HG03432 (cell line): ENCODE measurements around the gene STX7.
"Not testable (repeated sequence)": the region's sequence is repeated elsewhere in the genome, so short reads cannot be mapped to it uniquely, and the experiment has no call there.

ENCODE experiments used
- ATAC-seq: cut with Tn5 transposase; IDR thresholded peaks from one replicate; pipeline ENCODE4 v1.9.1; 2021; ENCODE audit warnings: mild to moderate bottlenecking, moderate library complexity; ENCODE audit not compliant: unreplicated experiment

STX7 gene, protein sequence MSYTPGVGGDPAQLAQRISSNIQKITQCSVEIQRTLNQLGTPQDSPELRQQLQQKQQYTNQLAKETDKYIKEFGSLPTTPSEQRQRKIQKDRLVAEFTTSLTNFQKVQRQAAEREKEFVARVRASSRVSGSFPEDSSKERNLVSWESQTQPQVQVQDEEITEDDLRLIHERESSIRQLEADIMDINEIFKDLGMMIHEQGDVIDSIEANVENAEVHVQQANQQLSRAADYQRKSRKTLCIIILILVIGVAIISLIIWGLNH

GRCh38 chr6:132512638-132513632 is at the start of gene STX7:
TSS of gene STX7 (minus strand) at chr6:132513116. CDS start at chr6:132503530, 9,586 bp downstream.
- peak; percentile 94 for ATAC-seq

- ATAC-seq, result not testable (repeated sequence)
Measured at GRCh38 chr6:132560087-132560486, 47.2 kb upstream of the STX7 start.

DNA sequence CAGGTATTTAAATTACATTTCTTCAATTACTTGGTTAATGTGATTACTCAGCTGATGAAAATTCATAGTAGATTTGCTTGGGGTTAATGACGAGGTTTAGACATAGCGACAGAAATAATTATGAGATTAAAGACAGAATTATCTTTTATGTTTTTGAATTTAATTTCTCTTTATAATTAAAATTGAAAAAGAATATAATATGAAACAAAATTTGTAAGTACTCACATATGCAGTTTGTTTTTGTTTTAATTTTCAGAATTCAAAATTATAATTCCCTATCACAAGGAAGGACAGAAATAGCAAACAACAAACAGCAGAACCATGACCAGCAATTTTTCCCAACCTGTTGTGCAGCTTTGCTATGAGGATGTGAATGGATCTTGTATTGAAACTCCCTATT is 39.5 kb upstream of the STX7 start, which contains the start of gene TAAR8:
Gene TAAR8, plus strand, starts transcription at position 301 of the 400 bp plus-strand sequence. Its CDS starts 21 bp downstream, at position 322.
- no peak for ATAC-seq

DNA sequence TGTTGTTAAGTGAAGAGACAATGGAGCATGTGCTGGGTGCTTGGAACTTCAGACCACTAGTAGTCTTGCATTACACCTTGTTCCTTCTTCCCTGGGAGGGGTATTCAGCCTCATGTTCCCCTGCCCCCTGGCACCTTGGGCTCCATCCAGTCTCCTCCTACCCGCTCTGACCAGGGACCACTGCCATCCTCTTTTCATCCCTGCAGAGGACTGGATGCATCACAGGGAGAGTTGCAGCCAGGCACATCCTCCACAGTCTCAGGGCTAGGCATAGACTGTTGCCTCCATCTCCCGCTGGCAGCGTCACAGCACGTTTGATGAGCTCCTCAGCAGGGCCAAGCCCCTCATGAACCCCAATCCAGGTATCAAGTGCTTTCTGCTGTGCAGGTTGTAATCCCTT is 38.3 kb upstream of the STX7 start:
- ATAC-seq, result no peak

DNA sequence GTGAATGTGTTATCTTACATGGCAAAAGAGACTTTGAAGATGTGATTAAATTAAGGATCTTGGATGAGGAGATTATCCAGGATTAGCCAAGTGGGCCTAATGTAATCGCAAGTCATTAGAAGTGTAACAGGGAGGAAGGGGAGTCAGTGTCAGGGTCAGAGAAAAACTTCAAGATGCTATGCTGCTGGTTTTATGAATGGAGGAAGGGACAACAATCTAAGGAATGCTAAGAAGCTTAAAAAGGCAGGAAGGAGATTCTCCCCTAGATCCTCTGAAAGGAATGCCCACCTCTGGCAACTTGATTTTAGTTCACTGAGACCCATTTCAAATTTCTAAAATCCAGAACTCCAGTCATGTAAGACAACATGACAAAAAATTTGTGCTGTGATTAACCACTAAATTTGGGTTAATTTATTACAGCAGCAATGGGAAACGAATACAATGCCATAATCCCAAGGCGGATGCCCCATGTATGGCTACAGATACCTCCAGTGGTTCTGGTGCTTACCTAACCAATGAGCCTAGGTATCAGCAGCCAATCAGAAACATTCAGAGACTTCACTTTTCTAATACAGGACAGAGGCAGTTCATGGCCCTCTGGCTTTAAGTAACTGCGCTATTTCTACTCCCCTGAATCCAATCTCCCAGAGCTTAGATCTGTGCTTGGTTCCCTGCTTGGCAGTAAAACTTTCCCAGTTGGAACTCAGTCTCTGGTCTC is 36.0 kb upstream of the STX7 start:
- ATAC-seq, result no peak

GRCh38 chr6:132544826-132545225 is 31.9 kb upstream of the STX7 start:
- ATAC-seq, result no peak

DNA sequence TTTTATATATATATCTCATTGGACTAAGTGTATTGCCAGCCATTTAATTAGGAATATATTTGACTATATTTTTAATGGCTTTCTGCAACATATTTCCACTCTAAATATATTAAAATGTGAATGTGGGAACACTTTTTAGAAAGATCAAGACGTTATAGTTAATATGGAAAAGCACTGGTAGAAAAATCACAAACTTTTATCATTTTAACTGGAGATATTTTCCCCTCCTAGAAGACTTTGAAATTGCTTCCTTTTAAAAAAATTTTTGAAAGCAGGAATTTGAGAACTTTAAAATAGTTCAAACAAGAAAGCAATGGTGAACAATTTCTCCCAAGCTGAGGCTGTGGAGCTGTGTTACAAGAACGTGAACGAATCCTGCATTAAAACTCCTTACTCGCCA is 25.1 kb upstream of the STX7 start, which contains the start of gene TAAR9:
Gene TAAR9, plus strand, starts transcription at position 301 of the 400 bp plus-strand sequence. Its CDS starts 13 bp downstream, at position 314.
- ATAC-seq, result no peak

DNA sequence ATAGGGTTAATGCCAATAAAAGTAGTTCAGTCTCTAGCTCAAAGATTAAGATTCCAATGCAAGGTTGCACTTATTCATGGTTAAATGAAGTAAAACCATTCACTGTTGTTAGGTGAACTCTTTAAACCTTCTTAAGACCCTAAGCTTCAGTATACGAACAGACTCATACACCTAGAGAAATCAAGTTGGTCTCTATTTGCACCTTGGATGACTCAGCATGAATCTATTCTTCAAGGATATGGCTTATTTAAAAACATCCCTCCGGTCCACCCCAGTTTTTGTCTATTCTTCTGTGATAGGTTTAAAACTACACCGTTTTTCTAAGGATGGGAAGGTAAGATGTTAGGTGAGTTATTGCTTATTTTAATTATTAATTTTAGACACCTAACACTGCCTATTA is 24.2 kb upstream of the STX7 start:
- no peak for ATAC-seq

DNA sequence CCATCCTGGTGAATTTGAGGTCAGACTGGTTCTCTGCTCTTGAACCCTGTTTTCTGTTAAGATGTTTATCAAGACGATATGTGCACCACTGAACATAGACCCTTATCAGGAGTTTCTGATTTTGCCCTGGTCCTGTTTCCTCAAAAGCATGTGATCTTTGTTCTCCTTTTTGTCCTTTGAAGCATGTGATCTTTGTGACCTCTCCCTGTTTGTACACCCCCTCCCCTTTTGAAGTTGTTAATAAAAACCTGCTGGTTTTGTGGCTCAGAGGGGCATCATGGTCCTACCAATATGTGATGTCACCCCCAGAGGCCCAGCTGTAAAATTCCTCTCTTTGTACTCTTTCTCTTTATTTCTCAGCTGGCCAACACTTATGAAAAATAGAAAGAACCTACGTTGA is 21.6 kb upstream of the STX7 start:
- ATAC-seq, result not testable (repeated sequence)

DNA sequence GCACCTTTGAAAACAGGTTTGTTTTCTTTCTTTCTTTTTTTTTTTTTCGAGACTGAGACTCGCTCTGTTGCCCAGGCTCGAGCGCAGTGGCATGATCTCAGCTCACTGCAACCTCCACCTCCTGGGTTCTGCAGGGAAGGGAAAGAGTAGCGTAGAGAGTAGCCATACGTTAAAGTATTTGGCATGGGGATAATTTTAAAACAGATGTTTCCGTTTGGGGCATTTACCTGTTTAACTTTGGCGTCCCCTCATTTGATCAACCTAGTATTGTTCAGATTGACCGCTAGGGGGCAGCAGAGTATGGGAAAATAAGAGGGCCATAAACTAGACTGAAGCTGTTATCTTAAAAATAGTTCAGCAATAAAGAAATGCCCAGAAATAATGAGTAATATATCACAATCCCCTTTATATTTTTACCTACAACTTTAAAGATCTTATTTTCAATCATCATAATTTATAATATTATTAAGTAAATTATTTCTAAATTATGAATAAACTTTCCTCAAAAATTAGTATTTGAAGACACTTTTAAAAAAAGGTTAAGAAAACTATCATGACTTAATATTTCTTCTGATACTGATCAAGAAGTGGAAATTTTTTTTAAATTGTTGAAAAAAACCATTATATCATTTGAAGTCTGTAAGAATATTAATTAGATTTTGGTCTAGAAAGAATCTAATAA is 17.5 kb upstream of the STX7 start:
- peak; percentile 93 for ATAC-seq

- ATAC-seq, result no peak
Measured at GRCh38 chr6:132527791-132528190, 14.9 kb upstream of the STX7 start.

GRCh38 chr6:132526461-132526860 is 13.5 kb upstream of the STX7 start:
- ATAC-seq, result no peak

DNA sequence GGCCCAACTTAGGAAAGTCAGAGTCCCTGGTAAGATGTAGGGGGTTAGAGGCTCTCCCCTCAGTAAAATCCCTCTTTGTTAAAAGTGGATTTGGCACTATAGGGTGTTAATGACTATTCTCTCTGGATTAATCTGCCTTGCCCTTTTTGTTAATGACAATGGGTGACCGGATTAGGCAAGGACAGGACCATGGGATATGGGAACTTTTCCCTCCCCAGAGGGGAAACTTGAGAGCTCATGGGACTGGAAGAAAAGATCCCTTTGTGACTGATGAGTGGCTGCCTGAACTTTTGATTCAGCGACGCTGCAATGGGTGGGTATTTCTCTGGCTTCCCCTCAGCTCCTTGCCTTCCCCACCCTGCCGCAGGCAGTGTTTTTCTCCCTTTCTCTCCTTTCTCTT is 12.9 kb upstream of the STX7 start:
- ATAC-seq, result no peak

DNA sequence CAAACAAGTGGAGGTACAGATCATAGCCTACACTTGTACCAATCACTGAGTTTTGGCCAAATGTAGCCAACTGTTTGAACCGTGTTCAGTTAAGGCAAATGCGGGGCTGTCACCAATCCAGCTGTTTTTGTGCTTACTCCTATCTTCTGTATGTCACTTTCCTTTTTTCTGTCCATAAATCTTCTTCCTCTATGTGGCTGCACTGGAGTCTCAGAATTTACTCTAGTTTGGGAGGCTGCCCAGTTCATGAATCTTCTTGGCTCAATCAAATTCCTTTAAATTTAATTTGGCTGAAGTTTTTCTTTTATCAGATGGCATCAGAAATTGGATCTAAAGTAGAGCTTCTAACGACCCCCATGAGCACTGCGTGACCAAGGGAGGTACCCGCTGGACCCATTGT is 11.7 kb upstream of the STX7 start:
- no peak for ATAC-seq

- no peak for ATAC-seq
Measured at GRCh38 chr6:132520953-132521352, 8.0 kb upstream of the STX7 start.

- ATAC-seq, result no peak
Measured at GRCh38 chr6:132515386-132515785, 2.5 kb upstream of the STX7 start.

GRCh38 chr6:132513831-132514545 is 1.1 kb upstream of the STX7 start:
- ATAC-seq, result no peak

- no peak for ATAC-seq
Measured at GRCh38 chr6:132512342-132512637, 626 bp downstream of the STX7 start.

- no peak for ATAC-seq
Measured at GRCh38 chr6:132511831-132512220, 1.1 kb downstream of the STX7 start.

DNA sequence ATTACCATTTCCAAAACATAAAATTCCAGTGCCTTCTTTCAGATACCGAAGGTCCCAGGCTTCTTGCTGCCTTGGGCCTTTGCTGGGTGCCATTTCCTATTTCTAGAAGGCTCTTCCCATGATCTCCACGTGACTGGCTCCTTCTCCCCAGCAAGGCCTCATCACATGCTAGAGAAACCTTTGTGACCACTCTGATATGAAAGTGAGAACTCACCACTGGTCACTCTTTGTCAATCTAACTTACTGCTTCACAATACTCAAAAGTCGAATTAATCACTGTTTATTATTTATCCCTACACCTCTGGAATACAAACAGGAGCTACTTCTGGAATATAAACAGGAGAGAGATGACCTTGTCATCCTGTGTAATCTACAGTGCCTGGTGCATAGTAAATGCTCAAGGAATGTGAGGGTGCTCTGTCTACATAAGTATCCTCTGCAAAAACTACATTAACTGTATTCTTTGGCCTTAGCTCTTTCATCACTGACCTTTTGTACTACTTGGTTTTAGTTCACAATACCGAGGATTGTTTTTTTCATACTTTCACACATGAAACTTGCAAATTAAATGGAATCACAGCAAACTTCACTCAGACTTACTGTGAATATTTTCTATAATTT is 1.6 kb downstream of the STX7 start:
- no peak for ATAC-seq
